ENCODE results near the gene MAPKAP1.
"Not testable (repeated sequence)": the region's sequence is repeated elsewhere in the genome, so short reads cannot be mapped to it uniquely, and the experiment has no call there.

The MAPKAP1 gene

DNA sequence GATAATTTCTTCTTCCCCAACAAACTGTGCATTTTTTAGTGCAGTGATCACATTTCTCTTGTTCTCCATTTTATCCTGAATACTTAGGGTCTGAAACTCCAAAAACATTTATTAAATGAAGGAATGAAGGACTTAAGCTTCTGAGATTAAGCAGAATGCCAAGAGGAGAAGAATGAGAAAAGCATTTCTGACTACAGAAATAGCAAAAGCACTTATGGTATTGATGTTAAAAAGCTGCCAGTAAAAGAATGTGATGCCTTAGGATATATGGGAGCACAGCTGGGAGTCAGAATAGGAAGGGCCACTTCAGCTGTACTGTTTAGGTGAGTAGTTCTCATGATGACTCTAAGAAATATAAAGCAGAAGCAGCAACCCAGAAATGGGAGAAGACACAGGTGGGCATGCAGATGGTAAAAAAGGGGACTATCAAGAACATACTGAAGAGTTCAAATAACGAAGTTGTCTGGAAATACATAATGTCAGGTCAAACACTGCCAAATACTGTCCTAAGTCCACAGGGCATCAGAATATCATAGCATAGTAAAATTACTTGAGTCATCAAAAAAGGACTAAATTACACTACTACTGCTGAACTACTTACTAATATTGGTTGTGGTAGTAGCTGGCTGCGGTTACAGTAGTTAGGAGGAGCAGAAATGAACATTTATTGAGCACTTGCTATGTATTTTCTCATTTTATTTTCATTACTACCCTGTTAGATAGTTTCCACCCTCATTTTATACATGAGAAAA is 132.7 kb downstream of the MAPKAP1 start:
- DNase-seq (ENCODE audit: low read depth) = no peak
- TF ChIP-seq, protein P1, sequence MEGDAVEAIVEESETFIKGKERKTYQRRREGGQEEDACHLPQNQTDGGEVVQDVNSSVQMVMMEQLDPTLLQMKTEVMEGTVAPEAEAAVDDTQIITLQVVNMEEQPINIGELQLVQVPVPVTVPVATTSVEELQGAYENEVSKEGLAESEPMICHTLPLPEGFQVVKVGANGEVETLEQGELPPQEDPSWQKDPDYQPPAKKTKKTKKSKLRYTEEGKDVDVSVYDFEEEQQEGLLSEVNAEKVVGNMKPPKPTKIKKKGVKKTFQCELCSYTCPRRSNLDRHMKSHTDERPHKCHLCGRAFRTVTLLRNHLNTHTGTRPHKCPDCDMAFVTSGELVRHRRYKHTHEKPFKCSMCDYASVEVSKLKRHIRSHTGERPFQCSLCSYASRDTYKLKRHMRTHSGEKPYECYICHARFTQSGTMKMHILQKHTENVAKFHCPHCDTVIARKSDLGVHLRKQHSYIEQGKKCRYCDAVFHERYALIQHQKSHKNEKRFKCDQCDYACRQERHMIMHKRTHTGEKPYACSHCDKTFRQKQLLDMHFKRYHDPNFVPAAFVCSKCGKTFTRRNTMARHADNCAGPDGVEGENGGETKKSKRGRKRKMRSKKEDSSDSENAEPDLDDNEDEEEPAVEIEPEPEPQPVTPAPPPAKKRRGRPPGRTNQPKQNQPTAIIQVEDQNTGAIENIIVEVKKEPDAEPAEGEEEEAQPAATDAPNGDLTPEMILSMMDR (IDR thresholded peaks at IDR 0.05; ENCODE audit: insufficient read depth, low read depth, low read length, missing control alignments) = no peak
- no peak overlapping the region for H3K4me3 ChIP-seq (ENCODE audit: low read depth, low read length)

DNA sequence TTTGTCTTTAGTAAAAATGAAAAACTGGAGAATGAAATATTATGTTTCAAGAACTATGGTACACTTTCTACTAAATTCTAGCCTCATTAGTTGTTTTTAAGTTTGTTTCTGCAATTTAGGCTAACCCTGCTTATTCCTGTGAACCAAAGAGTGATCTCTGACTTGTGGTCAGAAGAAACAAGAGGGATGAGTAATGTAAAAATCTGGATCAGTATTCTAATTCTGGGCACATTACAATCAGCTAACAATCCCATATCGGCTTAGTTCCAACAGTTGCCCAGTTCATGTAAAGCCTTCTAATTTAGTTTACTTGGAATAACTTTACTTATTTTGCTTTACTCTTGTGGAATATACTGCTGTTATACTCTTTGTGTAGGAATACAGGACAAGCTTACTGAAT is 134.5 kb downstream of the MAPKAP1 start:
- not testable (repeated sequence) for H3K4me3 ChIP-seq (ENCODE audit: low read depth, low read length); DNase-seq (ENCODE audit: low read depth)

DNA sequence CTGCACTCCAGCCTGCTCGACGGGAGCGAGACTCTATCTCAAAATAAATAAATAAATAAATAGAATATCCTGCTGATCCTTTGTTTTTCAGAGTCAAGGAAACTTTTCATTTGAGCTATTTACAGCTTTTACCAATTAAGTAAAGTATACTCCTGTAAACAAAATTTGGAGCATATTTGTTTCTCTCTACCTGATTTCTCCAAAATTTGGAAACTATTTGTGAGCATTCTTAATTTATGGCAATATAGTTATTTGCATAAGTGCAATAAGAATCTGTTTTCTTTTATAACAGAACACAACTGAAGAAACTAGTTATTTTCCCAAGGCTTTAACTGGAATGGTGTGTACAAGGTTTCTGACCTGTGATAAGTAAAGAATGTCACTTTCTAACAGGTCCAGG is 135.2 kb downstream of the MAPKAP1 start:
- not testable (repeated sequence) for DNase-seq (ENCODE audit: low read depth)

DNA sequence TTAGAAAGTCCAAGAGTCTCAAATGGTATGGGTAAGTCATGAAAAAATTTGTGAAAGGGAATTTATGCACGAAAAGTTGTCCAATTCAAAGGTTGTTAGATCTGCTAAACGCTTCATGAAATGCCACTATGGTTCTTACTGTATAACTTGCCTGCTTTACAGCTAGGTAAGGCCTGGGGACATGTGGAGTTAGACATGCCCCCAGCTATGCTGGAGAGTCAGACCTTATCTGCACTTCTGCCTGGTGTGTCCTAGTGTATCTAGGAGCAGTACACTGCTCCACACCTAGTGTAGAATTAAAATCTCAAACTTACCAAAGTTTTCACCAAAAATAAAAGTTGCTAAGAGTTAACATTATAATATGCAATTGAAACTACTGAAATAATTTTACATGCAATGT is 136.8 kb downstream of the MAPKAP1 start:
- TF ChIP-seq, protein P1 (IDR thresholded peaks at IDR 0.05; ENCODE audit: insufficient read depth, low read depth, low read length, missing control alignments) = no peak
- H3K4me3 ChIP-seq (ENCODE audit: low read depth, low read length) = no peak overlapping the region
- no peak for DNase-seq (ENCODE audit: low read depth)

More for the DNA sequence above, 135.2 kb downstream of the MAPKAP1 start:
- H3K4me3 ChIP-seq (ENCODE audit: low read depth, low read length) = not testable (repeated sequence)

DNA sequence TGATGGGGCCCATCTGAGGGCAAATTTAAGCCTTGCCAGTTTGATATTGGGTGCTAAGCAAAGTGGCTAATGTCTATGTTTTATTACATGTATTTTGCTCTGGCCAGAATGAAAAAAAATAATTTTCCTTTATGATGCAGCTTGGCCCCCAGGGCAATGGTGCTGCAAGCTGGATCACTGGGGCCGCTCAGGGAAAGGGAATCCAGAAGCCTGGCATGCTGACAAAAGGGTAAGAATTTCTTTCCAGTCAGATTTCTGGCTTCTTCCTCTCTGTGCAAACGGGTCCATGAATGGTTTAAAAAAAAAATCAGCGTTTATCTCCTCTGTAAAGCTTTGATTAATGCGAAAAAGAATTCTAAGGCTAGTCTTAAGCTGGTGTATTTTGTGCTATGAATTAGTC is 138.4 kb downstream of the MAPKAP1 start:
- TF ChIP-seq, protein P1 (IDR thresholded peaks at IDR 0.05; ENCODE audit: insufficient read depth, low read depth, low read length, missing control alignments) = no peak
- no peak overlapping the region for H3K4me3 ChIP-seq (ENCODE audit: low read depth, low read length)
- no peak for DNase-seq (ENCODE audit: low read depth)

DNA sequence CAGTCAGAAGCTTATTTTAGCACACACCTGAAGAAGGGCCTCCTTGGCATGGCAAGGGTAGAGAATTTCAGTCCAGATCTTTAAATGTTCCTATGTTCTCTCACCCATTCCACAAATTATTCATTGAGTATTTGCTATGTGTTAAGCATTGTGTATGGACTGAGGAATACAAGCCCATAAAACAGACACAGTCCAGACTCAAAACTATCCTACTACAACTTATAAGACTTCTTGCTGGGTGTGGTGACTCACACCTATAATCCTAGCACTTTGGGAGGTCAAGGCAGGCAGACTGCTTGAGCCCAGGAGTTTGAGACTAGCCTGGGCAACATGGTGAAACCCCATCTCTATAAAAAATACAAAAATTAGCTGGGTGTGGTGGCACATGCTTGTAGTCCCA is 141.0 kb downstream of the MAPKAP1 start:
- not testable (repeated sequence) for DNase-seq (ENCODE audit: low read depth); H3K4me3 ChIP-seq (ENCODE audit: low read depth, low read length)

DNA sequence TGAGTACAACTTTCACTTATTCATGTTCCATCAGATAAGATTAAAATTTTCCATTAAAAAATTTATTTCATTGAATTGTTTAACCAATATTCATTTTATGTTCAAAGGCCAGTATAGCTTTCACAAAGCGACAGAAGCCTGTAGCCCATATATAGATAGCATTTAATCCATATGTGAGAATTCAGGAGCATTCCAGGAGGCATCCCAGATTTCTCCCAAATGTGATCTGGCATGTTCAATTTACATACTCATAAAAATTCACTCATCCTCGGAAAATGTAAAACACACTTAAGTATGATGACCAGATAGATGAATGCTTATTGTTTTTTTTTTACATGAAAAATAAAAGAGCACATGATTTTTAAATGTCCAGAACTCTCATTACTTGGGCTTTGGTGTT is 141.9 kb downstream of the MAPKAP1 start:
- no peak overlapping the region for H3K4me3 ChIP-seq (ENCODE audit: low read depth, low read length)
- DNase-seq (ENCODE audit: low read depth) = no peak
- TF ChIP-seq, protein P1 (IDR thresholded peaks at IDR 0.05; ENCODE audit: insufficient read depth, low read depth, low read length, missing control alignments) = no peak

DNA sequence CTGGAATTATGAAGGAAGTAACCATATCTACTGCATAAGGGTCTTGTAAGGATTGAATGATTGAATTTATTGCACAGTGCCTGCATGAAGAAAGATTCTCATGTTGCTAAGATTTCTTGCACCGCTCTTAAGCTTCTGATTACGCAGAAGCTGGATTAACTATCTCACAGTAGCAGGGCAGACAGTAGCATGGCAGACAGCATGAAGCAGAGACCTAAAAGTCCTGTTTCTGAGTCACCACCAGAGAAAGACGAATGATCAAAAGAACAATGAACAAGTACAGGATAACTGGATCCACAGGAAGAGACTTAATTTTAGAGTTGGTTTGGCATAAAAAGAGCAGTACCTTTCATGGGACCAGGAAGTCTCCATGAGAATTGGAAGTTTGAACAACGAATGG is 142.4 kb downstream of the MAPKAP1 start:
- no peak overlapping the region for H3K4me3 ChIP-seq (ENCODE audit: low read depth, low read length)
- no peak for DNase-seq (ENCODE audit: low read depth)
- TF ChIP-seq, protein P1 (IDR thresholded peaks at IDR 0.05; ENCODE audit: insufficient read depth, low read depth, low read length, missing control alignments) = no peak
